ENCODE measurements around the gene NMT1.
"Not testable (repeated sequence)": the region's sequence is repeated elsewhere in the genome, so short reads cannot be mapped to it uniquely, and the experiment has no call there.

Gene NMT1

GRCh38 chr17:45036691-45037090 lies 24.4 kb upstream of the NMT1 start:
- no peak for DNase-seq (ENCODE audit: low read depth in 3 of 3)

GRCh38 chr17:45038728-45039634 lies 22.1 kb upstream of the NMT1 start:
- DNase-seq (ENCODE audit: low read depth in 3 of 3) = no peak

- no peak for DNase-seq (ENCODE audit: low read depth in 3 of 3)
Measured at GRCh38 chr17:45040459-45040858, 20.7 kb upstream of the NMT1 start.

GRCh38 chr17:45042346-45043120 lies 18.6 kb upstream of the NMT1 start:
- DNase-seq (ENCODE audit: low read depth in 3 of 3) = no peak

- DNase-seq (ENCODE audit: low read depth in 3 of 3) = no peak
Measured at GRCh38 chr17:45043813-45044540, 17.1 kb upstream of the NMT1 start.

- no peak for DNase-seq (ENCODE audit: low read depth in 3 of 3)
Measured at GRCh38 chr17:45046537-45047125, 14.5 kb upstream of the NMT1 start.

- no peak for DNase-seq (ENCODE audit: low read depth in 3 of 3)
Measured at GRCh38 chr17:45048795-45049563, 12.1 kb upstream of the NMT1 start.

- peak in 1 of 3 experiments; percentile 45 for DNase-seq (ENCODE audit: low read depth in 3 of 3)
Measured at GRCh38 chr17:45050481-45051059, 10.5 kb upstream of the NMT1 start.

GRCh38 chr17:45051060-45051719 lies 9.9 kb upstream of the NMT1 start, which contains the start of gene DCAKD:
Gene DCAKD, minus strand, starts transcription at chr17:45051632. Its CDS starts 16,747 bp downstream, at chr17:45034885.
- peak; percentile 83 to 92 (median 83) for DNase-seq (ENCODE audit: low read depth in 3 of 3)

GRCh38 chr17:45051720-45052051 lies 9.4 kb upstream of the NMT1 start:
- DNase-seq (ENCODE audit: low read depth in 3 of 3) = not testable (repeated sequence)

- peak in 1 of 3 experiments; percentile 41 for DNase-seq (ENCODE audit: low read depth in 3 of 3)
Measured at GRCh38 chr17:45052052-45052772, 8.9 kb upstream of the NMT1 start.

GRCh38 chr17:45060382-45060796 lies 728 bp upstream of the NMT1 start:
- no peak for DNase-seq (ENCODE audit: low read depth in 3 of 3)

GRCh38 chr17:45061606-45062205 lies 589 bp downstream of the NMT1 start:
- no peak for DNase-seq (ENCODE audit: low read depth in 3 of 3)

- no peak for DNase-seq (ENCODE audit: low read depth in 3 of 3)
Measured at GRCh38 chr17:45063198-45063597, 2.1 kb downstream of the NMT1 start.

GRCh38 chr17:45067637-45068036 lies 6.5 kb downstream of the NMT1 start:
- DNase-seq (ENCODE audit: low read depth in 3 of 3) = no peak

- DNase-seq (ENCODE audit: low read depth in 3 of 3) = no peak
Measured at GRCh38 chr17:45070001-45070400, 8.9 kb downstream of the NMT1 start.

GRCh38 chr17:45070809-45071208 lies 9.7 kb downstream of the NMT1 start:
- no peak for DNase-seq (ENCODE audit: low read depth in 3 of 3)

GRCh38 chr17:45073414-45074070 lies 12.4 kb downstream of the NMT1 start:
- no peak for DNase-seq (ENCODE audit: low read depth in 3 of 3)
